HG02938 (cell line): ENCODE results near the gene SEMG1.

Experiments used
- ATAC-seq: cut with Tn5 transposase; IDR thresholded peaks from one replicate; pipeline ENCODE4 v1.9.1; 2021; ENCODE audit warnings: mild to moderate bottlenecking, moderate library complexity; ENCODE audit not compliant: unreplicated experiment

The SEMG1 gene

GRCh38 chr20:45206725-45207124 lies at the start of gene SEMG1:
Gene SEMG1 (plus strand): TSS chr20:45207033. CDS start chr20:45207054, 21 bp downstream.
- no peak for ATAC-seq

- ATAC-seq, result no peak
Observed at GRCh38 chr20:45157962-45158361, 48.9 kb upstream of the SEMG1 start.

- no peak for ATAC-seq
Observed at GRCh38 chr20:45163083-45163803, 43.6 kb upstream of the SEMG1 start.

GRCh38 chr20:45164906-45165305 lies 41.9 kb upstream of the SEMG1 start:
- ATAC-seq, result no peak

GRCh38 chr20:45173522-45173921 lies 33.3 kb upstream of the SEMG1 start:
- ATAC-seq, result no peak

GRCh38 chr20:45174434-45175364 lies 32.1 kb upstream of the SEMG1 start, which contains the start of gene PI3:
Gene PI3 (plus strand): TSS chr20:45174902. CDS start chr20:45174923, 21 bp downstream.
- ATAC-seq, result no peak

- no peak for ATAC-seq
Observed at GRCh38 chr20:45176526-45177267, 30.1 kb upstream of the SEMG1 start.

- no peak for ATAC-seq
Observed at GRCh38 chr20:45179166-45179565, 27.7 kb upstream of the SEMG1 start.

GRCh38 chr20:45181639-45182038 lies 25.2 kb upstream of the SEMG1 start:
- ATAC-seq, result no peak

GRCh38 chr20:45183084-45183483 lies 23.7 kb upstream of the SEMG1 start:
- ATAC-seq, result no peak

GRCh38 chr20:45187693-45188092 lies 19.1 kb upstream of the SEMG1 start:
- ATAC-seq, result no peak

- ATAC-seq, result no peak
Observed at GRCh38 chr20:45189067-45189609, 17.7 kb upstream of the SEMG1 start.

- ATAC-seq, result no peak
Observed at GRCh38 chr20:45189861-45190260, 17.0 kb upstream of the SEMG1 start.

GRCh38 chr20:45191926-45192325 lies 14.9 kb upstream of the SEMG1 start:
- ATAC-seq, result no peak

GRCh38 chr20:45193331-45193730 lies 13.5 kb upstream of the SEMG1 start:
- ATAC-seq, result no peak

- ATAC-seq, result no peak
Observed at GRCh38 chr20:45209924-45210323, 3.1 kb downstream of the SEMG1 start.

- no peak for ATAC-seq
Observed at GRCh38 chr20:45211569-45212474, 5.0 kb downstream of the SEMG1 start.

- ATAC-seq, result no peak
Observed at GRCh38 chr20:45212836-45213235, 6.0 kb downstream of the SEMG1 start.

- ATAC-seq, result no peak
Observed at GRCh38 chr20:45218124-45218523, 11.3 kb downstream of the SEMG1 start.

- no peak for ATAC-seq
Observed at GRCh38 chr20:45218636-45219035, 11.8 kb downstream of the SEMG1 start.
